HepG2 (cell line): ENCODE results near the gene IFI30. TPM values are rescaled to one million over a fixed set of nuclear protein-coding genes. Genes with fewer than 3 reads are reported as not detected.

ENCODE experiments used
- ATF1 ChIP-seq: IDR thresholded peaks from 2 replicates; pipeline ENCODE4 v1.6.1; 2016; ENCODE audit warnings: mild to moderate bottlenecking, control low read depth
- CBX1 ChIP-seq: IDR thresholded peaks from one replicate; pipeline ENCODE4 v1.6.1; 2016; ENCODE audit warnings: antibody characterized with exemption, low read depth
- ETV5 ChIP-seq: IDR thresholded peaks from 2 replicates; pipeline ENCODE4 v1.6.1; 2018; ENCODE audit warnings: missing biosample characterization, missing genetic modification reagents, inconsistent platforms, borderline replicate concordance
- HNF4A ChIP-seq: sonication (generic); formaldehyde crosslinking; IDR thresholded peaks from 2 replicates; pipeline ENCODE4 v1.4.0; 2020; ENCODE audit warnings: missing genetic modification reagents
- HOXA3 ChIP-seq: sonication (generic); formaldehyde crosslinking; IDR thresholded peaks from 2 replicates; pipeline ENCODE4 v1.5.0; 2020; ENCODE audit warnings: missing genetic modification reagents
- MAZ ChIP-seq, 2 experiments: sonication (generic) in 1 of 2; formaldehyde crosslinking in 1 of 2; IDR thresholded peaks; 2 replicates each; pipeline versions ENCODE4 v1.5.0 to v1.6.1; 2012 to 2020; ENCODE audit warnings: low read depth in 2 of 2, mild to moderate bottlenecking in 2 of 2, borderline replicate concordance in 1 of 2, improper control_type of control experiment in 1 of 2, low read length in 1 of 2, missing genetic modification reagents in 1 of 2, moderate library complexity in 1 of 2
- NCOR1 ChIP-seq: fragments of 200-600 bp; sonication (generic); IDR thresholded peaks from 2 replicates; pipeline ENCODE4 v1.7.0; 2017; ENCODE audit warnings: antibody characterized with exemption, low read length, borderline replicate concordance
- PHF20 ChIP-seq: sonication (generic); formaldehyde crosslinking; IDR thresholded peaks from 2 replicates; pipeline ENCODE4 v1.5.0; 2020; ENCODE audit warnings: mild to moderate bottlenecking, missing genetic modification reagents
- RFX1 ChIP-seq: fragments of 450-650 bp; IDR thresholded peaks from 2 replicates; pipeline ENCODE4 v1.6.1; 2017
- SATB2 ChIP-seq: sonication (generic); formaldehyde crosslinking; IDR thresholded peaks from 2 replicates; pipeline ENCODE4 v1.5.0; 2020; ENCODE audit warnings: missing genetic modification reagents
- XRCC5 ChIP-seq: fragments of 200-400 bp; formaldehyde crosslinking; optimal IDR thresholded peaks from 2 replicates; pipeline ENCODE3; 2017; ENCODE audit warnings: mild to moderate bottlenecking, low read length
- ZSCAN29 ChIP-seq: sonication (generic); formaldehyde crosslinking; conservative IDR thresholded peaks from 2 replicates; pipeline ENCODE4 v1.4.0; 2020; ENCODE audit warnings: mild to moderate bottlenecking, missing genetic modification reagents
- polyA plus RNA-seq, 8 experiments: library from polyadenylated mRNA; depleted of rRNA in 3 of 8; stranded (reverse) in 7 of 8; unstranded in 1 of 8; fragments of >200 nt; fragmentation: Illumina TruSeq in 4 of 8; extraction: Trizol in 4 of 8; gene quantifications; 2 replicates each; pipeline versions ENCODE4 v1.2.1 to v1.2.3, GENCODE V29; 2011 to 2016; ENCODE audit warnings: low read depth in 4 of 8, missing spikeins in 1 of 8, mixed read lengths in 1 of 8; ENCODE audit not compliant: insufficient read depth in 1 of 8
- total RNA-seq, 5 experiments: library from RNA; depleted of rRNA; stranded (reverse); fragments of >200 nt; fragmentation: Illumina TruSeq; extraction: Trizol; gene quantifications; 2 replicates each; pipeline ENCODE4 v1.2.3, GENCODE V29; 2016; ENCODE audit warnings: low read depth in 1 of 5
- TF ChIP-seq, protein P1 (sequence below): conservative IDR thresholded peaks from 2 replicates; pipeline ENCODE4 v1.6.1; 2018; ENCODE audit warnings: missing genetic modification reagents
- TF ChIP-seq, protein P2 (sequence below): sonication (generic); formaldehyde crosslinking; IDR thresholded peaks from 2 replicates; pipeline ENCODE4 v1.4.0; 2020; ENCODE audit warnings: missing genetic modification reagents
- TF ChIP-seq, protein P3 (sequence below): sonication (generic); formaldehyde crosslinking; IDR thresholded peaks from 2 replicates; pipeline ENCODE4 v1.5.1; 2020; ENCODE audit warnings: mild to moderate bottlenecking, missing genetic modification reagents, moderate library complexity
- TF ChIP-seq, protein P4 (sequence below), 2 experiments: sonication (generic) in 1 of 2; formaldehyde crosslinking in 1 of 2; IDR thresholded peaks; 2 replicates each; pipeline versions ENCODE4 v1.4.0 to v1.6.1; 2016 to 2020; ENCODE audit warnings: borderline replicate concordance in 1 of 2, low read depth in 1 of 2, mild to moderate bottlenecking in 1 of 2, missing genetic modification reagents in 1 of 2
- TF ChIP-seq, protein P5 (sequence below): sonication (generic); formaldehyde crosslinking; IDR thresholded peaks from 2 replicates; pipeline ENCODE4 v1.8.0; 2022; ENCODE audit warnings: missing genetic modification reagents, mild to moderate bottlenecking, borderline replicate concordance

IFI30 gene
- total and polyA plus RNA-seq, 2 of the 13 experiments (the other 11 are each of a cell fraction or from before 2014, with no cell fraction given): 25.0 to 79.4 TPM

DNA sequence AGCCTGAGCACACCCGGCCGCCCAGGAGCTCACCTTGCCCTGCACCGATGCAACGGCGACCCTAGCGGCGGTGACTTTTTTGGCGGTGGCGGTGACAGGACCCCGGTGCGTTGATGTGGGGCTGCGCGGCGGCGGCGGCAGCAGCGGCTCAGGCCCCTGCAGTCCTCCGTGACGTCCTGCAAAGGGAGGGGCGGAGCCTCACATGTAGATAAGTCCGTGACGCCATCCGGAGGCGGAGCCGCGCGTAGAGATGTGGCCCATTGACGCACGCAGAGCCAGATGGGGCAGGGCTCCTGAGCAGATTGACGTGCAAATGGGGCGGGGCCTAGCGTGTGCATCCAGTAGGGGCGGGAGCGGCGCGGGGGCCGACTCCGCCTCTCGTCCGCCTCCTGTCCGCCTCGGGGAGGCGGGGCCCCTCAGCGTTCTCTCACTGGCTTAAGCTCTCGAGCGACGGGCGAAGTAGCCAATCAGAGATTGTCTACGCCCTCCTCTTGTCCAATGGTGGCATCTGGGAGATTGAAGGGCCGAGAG, 30.3 kb downstream of the IFI30 start, which contains the start of gene RAB3A (continued):
- TF ChIP-seq, protein P1, sequence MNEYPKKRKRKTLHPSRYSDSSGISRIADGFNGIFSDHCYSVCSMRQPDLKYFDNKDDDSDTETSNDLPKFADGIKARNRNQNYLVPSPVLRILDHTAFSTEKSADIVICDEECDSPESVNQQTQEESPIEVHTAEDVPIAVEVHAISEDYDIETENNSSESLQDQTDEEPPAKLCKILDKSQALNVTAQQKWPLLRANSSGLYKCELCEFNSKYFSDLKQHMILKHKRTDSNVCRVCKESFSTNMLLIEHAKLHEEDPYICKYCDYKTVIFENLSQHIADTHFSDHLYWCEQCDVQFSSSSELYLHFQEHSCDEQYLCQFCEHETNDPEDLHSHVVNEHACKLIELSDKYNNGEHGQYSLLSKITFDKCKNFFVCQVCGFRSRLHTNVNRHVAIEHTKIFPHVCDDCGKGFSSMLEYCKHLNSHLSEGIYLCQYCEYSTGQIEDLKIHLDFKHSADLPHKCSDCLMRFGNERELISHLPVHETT (CRISPR knock-in tag): no peak
- TF ChIP-seq ZSCAN29: no peak
- peak; percentile 64 for TF ChIP-seq MAZ (IDR thresholded peaks at IDR 0.05; ENCODE audit: borderline replicate concordance, low read depth, low read length)
- peak; percentile 58; the same call in 1 of the 2 replicates for TF ChIP-seq MAZ (CRISPR knock-in tag; IDR thresholded peaks at IDR 0.05; ENCODE audit: low read depth)
- no peak for TF ChIP-seq RFX1
- TF ChIP-seq, protein P2, sequence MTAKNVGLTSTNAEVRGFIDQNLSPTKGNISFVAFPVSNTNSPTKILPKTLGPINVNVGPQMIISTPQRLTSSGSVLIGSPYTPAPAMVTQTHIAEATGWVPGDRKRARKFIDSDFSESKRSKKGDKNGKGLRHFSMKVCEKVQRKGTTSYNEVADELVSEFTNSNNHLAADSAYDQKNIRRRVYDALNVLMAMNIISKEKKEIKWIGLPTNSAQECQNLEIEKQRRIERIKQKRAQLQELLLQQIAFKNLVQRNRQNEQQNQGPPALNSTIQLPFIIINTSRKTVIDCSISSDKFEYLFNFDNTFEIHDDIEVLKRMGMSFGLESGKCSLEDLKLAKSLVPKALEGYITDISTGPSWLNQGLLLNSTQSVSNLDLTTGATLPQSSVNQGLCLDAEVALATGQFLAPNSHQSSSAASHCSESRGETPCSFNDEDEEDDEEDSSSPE (CRISPR knock-in tag): peak; percentile 31; the same call in 1 of the 2 replicates
- peak; percentile 4; the same call in 1 of the 2 replicates for TF ChIP-seq ETV5 (CRISPR knock-in tag)
- no peak for TF ChIP-seq HNF4A
- peak; percentile 70 for TF ChIP-seq ATF1
- TF ChIP-seq HOXA3 (CRISPR knock-in tag): peak; percentile 54
- peak; percentile 8; the same call in 1 of the 2 replicates for TF ChIP-seq NCOR1
- TF ChIP-seq SATB2 (CRISPR knock-in tag): no peak
- TF ChIP-seq, protein P3, sequence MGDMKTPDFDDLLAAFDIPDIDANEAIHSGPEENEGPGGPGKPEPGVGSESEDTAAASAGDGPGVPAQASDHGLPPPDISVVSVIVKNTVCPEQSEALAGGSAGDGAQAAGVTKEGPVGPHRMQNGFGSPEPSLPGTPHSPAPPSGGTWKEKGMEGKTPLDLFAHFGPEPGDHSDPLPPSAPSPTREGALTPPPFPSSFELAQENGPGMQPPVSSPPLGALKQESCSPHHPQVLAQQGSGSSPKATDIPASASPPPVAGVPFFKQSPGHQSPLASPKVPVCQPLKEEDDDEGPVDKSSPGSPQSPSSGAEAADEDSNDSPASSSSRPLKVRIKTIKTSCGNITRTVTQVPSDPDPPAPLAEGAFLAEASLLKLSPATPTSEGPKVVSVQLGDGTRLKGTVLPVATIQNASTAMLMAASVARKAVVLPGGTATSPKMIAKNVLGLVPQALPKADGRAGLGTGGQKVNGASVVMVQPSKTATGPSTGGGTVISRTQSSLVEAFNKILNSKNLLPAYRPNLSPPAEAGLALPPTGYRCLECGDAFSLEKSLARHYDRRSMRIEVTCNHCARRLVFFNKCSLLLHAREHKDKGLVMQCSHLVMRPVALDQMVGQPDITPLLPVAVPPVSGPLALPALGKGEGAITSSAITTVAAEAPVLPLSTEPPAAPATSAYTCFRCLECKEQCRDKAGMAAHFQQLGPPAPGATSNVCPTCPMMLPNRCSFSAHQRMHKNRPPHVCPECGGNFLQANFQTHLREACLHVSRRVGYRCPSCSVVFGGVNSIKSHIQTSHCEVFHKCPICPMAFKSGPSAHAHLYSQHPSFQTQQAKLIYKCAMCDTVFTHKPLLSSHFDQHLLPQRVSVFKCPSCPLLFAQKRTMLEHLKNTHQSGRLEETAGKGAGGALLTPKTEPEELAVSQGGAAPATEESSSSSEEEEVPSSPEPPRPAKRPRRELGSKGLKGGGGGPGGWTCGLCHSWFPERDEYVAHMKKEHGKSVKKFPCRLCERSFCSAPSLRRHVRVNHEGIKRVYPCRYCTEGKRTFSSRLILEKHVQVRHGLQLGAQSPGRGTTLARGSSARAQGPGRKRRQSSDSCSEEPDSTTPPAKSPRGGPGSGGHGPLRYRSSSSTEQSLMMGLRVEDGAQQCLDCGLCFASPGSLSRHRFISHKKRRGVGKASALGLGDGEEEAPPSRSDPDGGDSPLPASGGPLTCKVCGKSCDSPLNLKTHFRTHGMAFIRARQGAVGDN (CRISPR knock-in tag): peak; percentile 54
- peak; percentile 35 for TF ChIP-seq CBX1
- no peak; the same call in 1 of the 2 replicates for TF ChIP-seq PHF20 (CRISPR knock-in tag)
- TF ChIP-seq, protein P4, sequence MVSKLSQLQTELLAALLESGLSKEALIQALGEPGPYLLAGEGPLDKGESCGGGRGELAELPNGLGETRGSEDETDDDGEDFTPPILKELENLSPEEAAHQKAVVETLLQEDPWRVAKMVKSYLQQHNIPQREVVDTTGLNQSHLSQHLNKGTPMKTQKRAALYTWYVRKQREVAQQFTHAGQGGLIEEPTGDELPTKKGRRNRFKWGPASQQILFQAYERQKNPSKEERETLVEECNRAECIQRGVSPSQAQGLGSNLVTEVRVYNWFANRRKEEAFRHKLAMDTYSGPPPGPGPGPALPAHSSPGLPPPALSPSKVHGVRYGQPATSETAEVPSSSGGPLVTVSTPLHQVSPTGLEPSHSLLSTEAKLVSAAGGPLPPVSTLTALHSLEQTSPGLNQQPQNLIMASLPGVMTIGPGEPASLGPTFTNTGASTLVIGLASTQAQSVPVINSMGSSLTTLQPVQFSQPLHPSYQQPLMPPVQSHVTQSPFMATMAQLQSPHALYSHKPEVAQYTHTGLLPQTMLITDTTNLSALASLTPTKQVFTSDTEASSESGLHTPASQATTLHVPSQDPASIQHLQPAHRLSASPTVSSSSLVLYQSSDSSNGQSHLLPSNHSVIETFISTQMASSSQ (IDR thresholded peaks at IDR 0.05; ENCODE audit: low read depth): no peak
- TF ChIP-seq, protein P4 (CRISPR knock-in tag; IDR thresholded peaks at IDR 0.05; ENCODE audit: borderline replicate concordance): 0 out of 2 replicates have a peak, but pooled peaks have one; percentile 9
- TF ChIP-seq, protein P5, sequence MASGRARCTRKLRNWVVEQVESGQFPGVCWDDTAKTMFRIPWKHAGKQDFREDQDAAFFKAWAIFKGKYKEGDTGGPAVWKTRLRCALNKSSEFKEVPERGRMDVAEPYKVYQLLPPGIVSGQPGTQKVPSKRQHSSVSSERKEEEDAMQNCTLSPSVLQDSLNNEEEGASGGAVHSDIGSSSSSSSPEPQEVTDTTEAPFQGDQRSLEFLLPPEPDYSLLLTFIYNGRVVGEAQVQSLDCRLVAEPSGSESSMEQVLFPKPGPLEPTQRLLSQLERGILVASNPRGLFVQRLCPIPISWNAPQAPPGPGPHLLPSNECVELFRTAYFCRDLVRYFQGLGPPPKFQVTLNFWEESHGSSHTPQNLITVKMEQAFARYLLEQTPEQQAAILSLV: 0 out of 2 replicates have a peak, but pooled peaks have one; percentile 11
- TF ChIP-seq XRCC5: peak; percentile 19
